Measurements from ENCODE around the gene WDR1.

The WDR1 gene

GRCh38 chr4:10113362-10114047 is 3.1 kb downstream of the WDR1 start:
- DNase-seq = no peak

DNA sequence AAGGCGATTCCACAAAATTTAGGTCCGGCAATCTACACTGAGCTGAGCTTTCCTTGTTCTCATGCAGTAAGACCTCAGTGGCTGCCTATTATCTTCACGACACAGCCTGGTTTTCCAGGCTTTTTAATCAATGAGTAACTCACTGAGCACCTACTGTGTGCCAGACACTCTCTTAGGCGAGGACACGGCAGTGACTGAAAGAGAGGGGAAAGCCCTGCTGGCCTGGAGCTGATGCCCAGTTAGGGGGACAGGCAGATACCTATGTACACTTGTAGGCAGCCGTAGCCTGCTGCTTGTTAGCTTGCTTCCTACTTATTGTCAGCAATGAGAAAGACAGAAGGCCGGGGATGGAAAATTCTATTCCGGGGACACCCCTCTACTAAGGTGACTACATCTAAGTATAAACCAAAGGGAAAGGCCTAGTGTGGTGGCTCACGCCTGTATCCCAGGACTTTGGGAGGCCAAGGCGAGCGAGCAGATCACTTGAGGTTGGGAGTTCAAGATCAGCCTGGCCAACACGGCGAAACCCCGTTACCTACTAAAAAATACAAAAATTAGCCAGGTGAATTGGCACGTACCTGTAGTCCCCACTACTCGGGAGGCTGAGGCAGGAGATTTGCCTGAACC is 3.8 kb downstream of the WDR1 start:
- DNase-seq = no peak

DNA sequence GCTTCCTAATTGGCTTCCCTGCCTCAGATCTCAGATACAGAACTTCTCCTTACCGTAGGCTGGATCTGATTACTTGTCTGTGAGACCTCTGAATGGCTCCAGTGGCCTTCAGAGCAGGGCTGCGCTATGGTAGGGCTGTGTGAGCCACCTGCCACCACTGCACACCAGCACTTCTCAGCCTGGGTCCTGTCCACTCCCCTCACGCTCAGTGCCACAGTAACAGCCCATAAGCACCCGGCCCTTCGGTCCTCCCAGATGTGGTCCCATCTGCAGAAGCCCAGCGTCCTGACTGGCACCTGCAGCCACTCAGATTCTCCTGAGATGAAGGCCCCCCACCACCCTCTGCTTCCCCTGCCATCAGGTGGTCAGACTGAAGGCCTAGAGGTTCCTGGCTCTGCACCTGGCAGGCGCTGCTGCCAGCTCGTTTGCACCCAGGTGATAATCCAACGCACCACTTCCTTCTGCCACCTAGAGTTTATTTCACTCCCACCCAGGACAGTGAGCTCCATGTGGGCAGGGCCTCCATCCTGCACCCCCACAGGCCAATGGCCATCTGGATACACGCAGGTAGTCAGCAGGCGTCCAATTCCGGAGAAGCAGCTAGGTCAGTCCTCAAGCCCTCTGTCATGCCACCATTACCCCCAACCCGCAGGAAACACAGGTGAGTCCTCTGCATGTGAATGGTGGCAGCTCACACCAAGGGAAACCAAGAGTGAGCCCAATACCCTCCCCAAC is 5.4 kb downstream of the WDR1 start:
- no peak for DNase-seq

GRCh38 chr4:10109995-10110670 is 6.5 kb downstream of the WDR1 start:
- no peak for DNase-seq

DNA sequence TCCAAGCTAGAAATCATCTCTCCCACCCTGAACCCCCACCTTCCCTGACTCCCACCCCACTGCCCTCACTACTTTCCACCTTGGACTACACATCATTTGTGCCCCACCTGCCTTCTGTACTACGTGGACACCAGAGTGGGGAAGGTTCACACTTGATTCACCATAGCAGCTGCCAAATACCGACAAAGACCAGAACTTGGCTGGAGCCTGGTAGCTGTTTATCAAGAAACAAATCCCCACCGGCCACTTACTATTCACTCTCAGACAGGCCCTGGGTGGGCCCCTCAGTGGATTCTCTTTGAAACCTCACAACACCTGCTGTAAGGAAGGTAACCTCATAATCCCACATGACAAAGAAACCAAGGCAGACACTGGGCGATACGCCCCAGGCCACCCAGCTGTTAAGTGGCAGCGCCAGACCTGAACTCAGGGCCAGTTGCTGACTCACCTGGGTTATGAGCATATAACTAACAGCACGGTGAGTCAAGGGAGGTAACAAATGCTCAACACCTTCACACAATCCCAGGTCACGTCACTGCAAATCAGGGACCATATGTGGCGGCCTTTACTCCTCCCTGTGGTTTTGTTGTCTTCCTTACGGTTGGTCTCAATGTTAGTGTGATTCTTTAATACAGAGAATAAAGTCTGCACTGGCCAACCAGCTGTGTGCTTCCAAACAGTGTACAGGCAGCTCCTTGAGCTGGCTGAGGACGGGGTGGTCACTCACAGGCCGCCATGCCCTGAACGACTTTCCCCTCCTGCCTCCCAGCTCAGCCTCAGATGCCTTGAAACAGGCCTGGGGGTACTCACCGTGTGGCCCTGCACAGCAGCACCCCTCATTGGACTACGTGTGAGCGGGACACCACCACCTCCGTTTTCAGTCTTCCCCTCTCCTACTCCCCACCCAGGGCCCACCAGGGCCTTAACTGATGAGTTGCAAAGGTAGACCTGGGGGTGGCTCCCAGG is 7.5 kb downstream of the WDR1 start:
- peak; percentile 42 for DNase-seq

DNA sequence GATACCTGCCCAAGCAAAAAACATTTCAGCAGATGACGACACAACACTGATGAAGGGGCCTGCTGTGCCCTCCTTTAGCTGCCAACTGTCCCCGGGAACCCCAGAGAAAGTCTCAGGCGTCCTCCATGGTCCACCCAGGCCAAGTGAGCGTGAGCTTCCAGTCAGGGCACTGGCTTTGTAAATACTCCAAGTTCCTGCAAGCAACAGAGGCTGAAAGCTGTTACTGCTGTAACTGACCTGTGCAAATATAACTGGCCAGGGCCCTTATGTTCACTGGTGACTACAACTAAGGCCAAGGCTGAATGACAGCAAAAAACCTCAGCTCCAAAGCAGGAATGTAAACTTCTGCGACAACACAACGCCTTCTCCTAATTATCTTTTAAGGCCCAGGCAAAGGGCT is 8.2 kb downstream of the WDR1 start:
- DNase-seq = no peak

DNA sequence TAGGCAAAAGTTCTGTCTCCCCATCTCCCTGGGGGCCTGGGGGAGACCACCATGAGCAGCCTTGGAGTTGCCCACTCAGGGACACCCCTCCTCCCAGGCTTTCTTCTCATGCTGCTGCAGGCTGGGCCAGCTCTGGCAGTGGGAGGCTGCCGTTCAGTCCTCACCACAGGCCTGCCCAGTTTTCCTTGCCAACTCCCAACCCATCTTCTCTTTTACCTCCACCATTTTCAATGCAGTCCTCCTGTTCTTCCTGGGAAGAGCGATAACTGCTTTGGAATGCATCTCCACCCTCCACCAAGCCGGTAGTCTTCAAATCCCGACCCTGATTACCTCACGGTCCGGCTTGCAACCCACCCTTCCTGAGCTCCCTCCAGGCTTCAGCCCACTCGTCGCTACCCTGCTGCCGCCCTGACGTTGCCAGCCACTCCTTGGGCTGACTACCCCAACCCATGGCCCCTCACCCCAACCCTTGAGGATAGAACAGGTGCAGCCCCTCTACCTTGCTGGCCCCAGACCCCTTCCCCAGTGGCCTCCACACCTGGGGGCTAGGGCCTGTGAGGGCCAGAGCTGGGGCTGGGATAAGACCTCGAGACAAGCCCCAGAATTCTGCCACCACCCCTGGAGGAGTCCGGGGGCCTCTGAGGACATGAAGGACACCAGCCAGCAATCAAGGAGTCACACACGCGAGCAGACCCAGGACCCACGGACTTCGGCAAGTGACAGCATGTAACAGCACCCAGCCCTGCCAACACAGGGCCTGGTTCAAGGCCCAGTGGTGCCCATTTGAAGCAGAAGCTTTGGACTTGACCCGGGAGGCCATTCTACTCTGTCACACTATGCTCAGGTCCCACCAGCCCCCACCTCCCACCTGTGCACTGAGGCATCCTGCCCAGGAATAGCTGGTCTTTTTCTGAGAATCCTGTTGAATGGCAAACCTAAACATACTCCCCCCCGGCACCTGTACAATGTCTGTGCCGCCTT is 9.2 kb downstream of the WDR1 start:
- no peak for DNase-seq

- DNase-seq = peak; percentile 64
Observed at GRCh38 chr4:10106421-10107039, 10.1 kb downstream of the WDR1 start.

DNA sequence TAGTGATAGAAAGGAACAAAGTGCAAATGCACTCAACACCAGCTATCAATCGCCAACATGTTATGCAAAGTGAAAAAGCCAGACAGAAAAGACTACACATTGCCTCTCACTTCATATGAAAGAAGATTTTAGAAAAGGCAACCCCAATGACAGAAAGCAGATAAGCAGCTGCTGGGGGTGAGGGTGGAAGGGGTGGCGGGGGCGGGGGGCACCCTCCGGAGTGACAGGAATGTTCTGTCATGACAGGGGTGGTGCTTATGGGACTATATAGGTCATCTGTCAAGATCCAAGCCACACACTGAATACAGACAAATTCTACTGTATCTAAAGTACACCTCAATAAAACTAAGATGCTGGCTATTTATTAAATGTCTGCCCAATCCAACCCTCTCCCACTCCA is 10.7 kb downstream of the WDR1 start:
- no peak for DNase-seq

DNA sequence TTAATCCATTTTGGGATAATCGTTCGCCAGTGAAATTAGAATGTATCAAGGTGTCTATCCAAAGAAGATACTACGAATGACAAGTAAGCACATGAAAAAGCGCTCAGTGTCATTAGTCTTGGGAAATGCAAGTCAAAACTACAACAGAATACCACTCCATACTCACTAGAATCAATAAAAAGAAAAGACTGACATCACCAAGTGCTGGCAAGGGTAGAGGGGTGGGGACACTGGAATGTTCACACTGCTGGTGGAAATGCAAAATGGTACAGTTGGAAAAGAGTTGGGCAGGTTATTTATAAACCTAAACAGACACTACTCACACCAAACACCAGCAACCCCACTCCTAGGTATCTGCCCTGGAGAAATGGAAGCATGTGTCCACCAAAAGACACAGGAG is 11.2 kb downstream of the WDR1 start:
- no peak for DNase-seq

DNA sequence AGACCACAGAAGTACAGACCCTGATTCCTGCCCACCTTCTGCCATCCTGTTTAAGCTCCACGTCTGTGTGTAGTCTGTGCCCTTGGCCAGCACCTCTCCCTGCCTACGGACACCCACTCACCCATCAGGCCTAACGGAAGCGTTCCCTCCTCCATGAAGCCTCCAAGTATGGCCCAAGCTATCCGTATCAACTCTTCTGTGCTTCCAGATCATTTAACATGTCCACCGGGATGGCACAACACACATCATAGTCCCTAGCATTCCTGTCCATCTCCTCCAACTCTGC is 11.7 kb downstream of the WDR1 start:
- no peak for DNase-seq

GRCh38 chr4:10104211-10104990 is 12.2 kb downstream of the WDR1 start:
- DNase-seq = no peak

DNA sequence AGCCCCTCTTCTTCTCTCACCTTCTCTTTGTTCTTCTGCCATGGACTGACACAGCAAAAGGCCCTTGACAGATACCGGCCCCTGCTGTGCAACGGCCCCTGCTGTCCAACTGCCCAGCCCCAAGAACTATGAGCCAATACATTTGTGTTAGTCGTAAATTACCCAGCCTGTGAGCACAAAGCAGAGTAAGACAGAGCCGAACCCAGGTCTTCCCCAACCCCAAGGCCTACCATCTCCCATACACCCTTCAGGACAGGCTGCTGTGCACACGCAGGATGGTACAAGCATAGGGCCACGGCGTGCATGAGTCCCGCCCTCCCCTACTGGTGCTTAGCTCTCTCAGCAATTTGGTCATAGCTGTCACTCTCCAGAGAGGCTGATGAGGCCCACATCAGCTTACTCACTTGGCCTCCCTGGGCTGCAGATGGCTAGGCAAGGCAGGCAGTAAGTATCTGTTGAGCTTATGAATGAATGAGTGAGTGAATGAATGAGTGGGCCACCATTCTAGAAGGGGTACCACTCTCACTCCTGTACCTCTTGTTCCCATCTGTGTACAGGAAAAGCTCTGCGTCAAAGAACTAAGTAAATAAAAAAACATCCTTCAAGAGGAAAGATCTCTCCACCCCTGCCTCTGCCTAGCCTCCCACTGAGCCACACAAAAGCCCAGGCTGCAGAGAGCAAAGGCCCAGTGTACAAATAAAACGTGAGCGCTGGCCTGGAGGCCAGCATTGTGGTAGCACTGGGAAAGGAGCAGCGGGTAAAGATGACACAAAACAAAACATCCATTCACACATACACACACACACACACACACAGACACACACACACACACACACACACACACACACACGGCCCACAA is 13.9 kb downstream of the WDR1 start:
- no peak for DNase-seq

DNA sequence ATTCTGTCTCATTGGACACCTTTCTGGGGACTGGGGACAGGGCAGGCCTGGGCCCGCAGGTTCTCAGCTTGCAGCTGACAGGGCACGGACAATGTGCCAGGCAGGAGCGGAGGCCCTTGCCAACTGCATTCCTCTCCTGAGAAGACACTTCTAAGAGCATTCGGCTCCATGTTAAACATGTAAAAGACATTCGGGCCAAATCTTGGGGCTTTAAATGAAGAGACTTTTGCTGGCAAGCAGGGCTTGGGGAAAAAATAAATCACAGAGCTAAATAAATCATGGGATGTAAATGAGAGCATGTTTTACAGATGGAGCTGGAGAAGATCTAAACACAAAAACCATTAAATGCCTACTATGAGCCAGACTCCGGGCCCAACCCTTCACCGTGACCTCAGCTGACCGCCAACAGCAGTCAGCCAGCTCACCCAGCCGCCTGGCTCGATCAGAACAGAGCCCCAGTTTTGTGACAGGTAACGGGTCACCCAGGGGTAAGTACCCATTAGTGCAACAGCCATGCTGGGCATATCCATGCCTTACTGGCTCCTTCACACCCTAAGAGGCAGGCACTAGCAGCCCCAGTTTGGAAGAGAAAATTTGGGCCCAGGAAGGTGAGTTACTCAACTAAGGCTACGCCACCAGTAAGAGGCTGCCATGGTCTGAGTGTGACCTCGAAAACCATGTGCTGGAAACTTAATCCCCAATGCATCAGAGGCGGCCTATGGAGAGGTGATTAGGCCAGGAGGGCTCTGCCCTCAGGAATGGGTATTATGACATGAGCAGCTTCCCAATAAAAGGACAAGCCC is 14.7 kb downstream of the WDR1 start:
- DNase-seq = no peak

GRCh38 chr4:10100734-10101216 is 15.8 kb downstream of the WDR1 start:
- peak; percentile 25 for DNase-seq

DNA sequence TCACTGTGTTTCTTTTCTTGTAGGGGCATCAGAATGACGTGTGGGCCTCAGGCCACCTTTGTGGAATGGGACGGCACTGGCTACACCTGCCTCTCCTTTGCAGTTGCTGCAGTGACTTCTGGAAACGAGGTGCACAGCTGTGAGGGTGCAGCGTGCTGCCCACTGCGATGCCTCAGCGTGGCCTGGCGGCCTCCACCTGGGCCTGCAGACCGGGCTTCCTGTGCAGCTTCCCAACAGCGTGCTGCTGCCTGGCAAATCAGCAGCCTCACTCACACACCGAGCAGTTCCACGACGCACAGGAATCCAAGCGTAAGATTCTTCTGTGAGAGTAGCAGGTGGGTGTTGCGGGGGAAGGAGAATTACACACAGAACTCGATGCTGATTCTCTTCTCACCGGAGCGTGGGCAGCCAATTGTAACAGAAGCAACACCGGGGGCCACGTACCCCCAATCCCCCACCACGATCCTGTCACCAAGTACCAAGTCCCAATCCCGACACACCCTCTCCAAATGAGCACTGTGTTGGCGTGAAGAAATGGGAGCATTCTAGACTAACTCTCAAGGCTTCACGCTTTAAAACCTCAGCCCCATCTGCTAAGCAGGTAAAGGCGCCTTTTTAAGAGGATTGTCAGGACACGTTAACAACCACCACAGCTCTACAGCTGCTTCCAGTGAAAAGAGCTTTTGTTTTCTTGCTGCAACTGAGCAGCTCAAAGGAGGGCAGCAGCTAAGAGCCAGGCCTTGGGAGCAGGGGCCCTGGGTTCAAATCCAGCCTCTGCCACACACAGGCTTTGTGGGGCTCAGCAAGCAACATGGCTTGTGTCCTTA is 16.9 kb downstream of the WDR1 start:
- no peak for DNase-seq

- DNase-seq = peak; percentile 36
Observed at GRCh38 chr4:10098780-10099160, 17.8 kb downstream of the WDR1 start.
